ENCODE data around the gene HSD17B12.

Gene HSD17B12

DNA sequence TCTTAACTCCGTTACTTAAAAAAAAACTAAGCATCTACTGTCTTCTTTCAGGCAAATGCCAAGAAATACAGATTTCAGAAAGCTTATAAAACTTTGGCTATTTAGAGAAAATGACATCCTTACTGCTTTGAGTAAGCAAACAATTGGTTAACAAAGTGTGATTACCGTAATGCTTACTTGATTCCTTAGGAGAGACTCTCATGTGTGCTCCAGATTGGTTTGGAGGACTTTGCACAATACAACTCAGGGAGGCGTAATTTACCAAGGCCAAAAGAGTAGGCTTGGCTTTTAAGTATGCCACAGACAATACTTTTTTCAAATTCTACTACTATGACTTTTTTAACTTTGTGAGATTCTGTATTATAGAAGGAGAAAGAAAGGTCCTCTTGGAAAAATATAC lies 123.2 kb downstream of the HSD17B12 start:
- H3K79me2 ChIP-seq (ENCODE audit: insufficient read depth, low read length): no peaks in the 10 kb centered on the region
- no peak overlapping the region for H3K27ac ChIP-seq (ENCODE audit: low read depth, low read length, poor library complexity, severe bottlenecking)
- no peak overlapping the region for H3K4me3 ChIP-seq (ENCODE audit: low read depth, low read length, poor library complexity, severe bottlenecking)
- no peaks in the 10 kb centered on the region for H3K9me2 ChIP-seq (ENCODE audit: low read depth, low read length)
- no peaks in the 10 kb centered on the region for H3K27me3 ChIP-seq (ENCODE audit: insufficient read depth, low read length)
- TF ChIP-seq EZH2 (IDR thresholded peaks at IDR 0.05; ENCODE audit: borderline replicate concordance, low read length): no peak
- no peak for TF ChIP-seq CTCF (IDR thresholded peaks at IDR 0.05; ENCODE audit: low read length)
- H3K4me2 ChIP-seq (ENCODE audit: low read length): no peak overlapping the region
- no peaks in the 10 kb centered on the region for H4K20me1 ChIP-seq (ENCODE audit: insufficient read depth, low read length)
- H3K9me3 ChIP-seq (ENCODE audit: low read length): no peaks in the 10 kb centered on the region
- H3K9ac ChIP-seq (ENCODE audit: low read length): no peak overlapping the region
- H3K36me3 ChIP-seq (ENCODE audit: insufficient read depth, low read length): peaks cover 24% of the 10 kb centered on the region
- no peaks in the 10 kb centered on the region for H3F3A ChIP-seq (ENCODE audit: insufficient read depth, low read length)
- no peak overlapping the region for H2AFZ ChIP-seq (ENCODE audit: low read length)
- H3K4me1 ChIP-seq (ENCODE audit: insufficient read depth, low read length, severe bottlenecking): no peaks in the 10 kb centered on the region

GRCh38 chr11:43806976-43807375 lies 126.4 kb downstream of the HSD17B12 start:
- TF ChIP-seq CTCF (IDR thresholded peaks at IDR 0.05; ENCODE audit: low read length): no peak
- no peak for TF ChIP-seq EZH2 (IDR thresholded peaks at IDR 0.05; ENCODE audit: borderline replicate concordance, low read length)
- no peaks in the 10 kb centered on the region for H3K79me2 ChIP-seq (ENCODE audit: insufficient read depth, low read length)
- no peak overlapping the region for H3K27ac ChIP-seq (ENCODE audit: low read depth, low read length, poor library complexity, severe bottlenecking)
- H3K9ac ChIP-seq (ENCODE audit: low read length): no peak overlapping the region
- no peaks in the 10 kb centered on the region for H4K20me1 ChIP-seq (ENCODE audit: insufficient read depth, low read length)
- no peaks in the 10 kb centered on the region for H3K9me3 ChIP-seq (ENCODE audit: low read length)
- no peak overlapping the region for H3K4me2 ChIP-seq (ENCODE audit: low read length)
- H3K36me3 ChIP-seq (ENCODE audit: insufficient read depth, low read length): peaks cover 18% of the 10 kb centered on the region
- no peak overlapping the region for H3K4me3 ChIP-seq (ENCODE audit: low read depth, low read length, poor library complexity, severe bottlenecking)
- no peak overlapping the region for H2AFZ ChIP-seq (ENCODE audit: low read length)
- no peaks in the 10 kb centered on the region for H3F3A ChIP-seq (ENCODE audit: insufficient read depth, low read length)
- no peaks in the 10 kb centered on the region for H3K4me1 ChIP-seq (ENCODE audit: insufficient read depth, low read length, severe bottlenecking)
- no peaks in the 10 kb centered on the region for H3K9me2 ChIP-seq (ENCODE audit: low read depth, low read length)
- H3K27me3 ChIP-seq (ENCODE audit: insufficient read depth, low read length): no peaks in the 10 kb centered on the region

DNA sequence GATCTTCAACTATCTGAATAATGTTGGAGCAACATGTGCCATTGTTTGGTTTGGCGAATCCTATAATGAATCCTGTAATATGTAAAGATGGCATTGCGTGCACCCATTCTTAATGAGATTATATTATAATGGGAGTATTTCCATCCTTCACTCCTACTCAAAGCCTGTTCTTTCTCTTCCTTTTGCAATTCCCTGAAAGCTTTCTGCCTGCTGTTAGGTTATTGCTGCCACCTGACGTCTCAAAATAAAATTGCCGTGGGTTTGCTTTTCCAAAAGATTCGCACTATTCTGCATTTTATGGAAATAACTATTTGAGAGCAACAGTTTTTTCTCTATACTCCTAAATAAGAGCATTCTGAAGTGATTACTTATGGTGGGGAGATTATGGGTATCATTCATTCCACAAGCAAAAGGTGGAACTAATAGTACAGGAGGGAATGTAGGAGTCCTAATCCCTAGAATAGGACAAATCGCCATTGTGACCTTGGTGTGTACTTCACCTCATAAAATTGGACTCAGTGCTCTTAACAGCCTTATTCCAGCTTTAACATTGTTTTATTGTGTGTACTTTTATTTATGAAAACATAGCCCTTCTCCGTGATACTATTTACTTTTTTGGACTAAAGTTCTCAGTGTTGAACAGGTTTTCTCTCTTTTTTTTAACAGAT lies 130.5 kb downstream of the HSD17B12 start:
- Histone ChIP-seq H3K4me3 (ENCODE audit: low read depth, low read length, poor library complexity, severe bottlenecking) (no peak overlapping the region), H2AFZ (ENCODE audit: low read length) (no peak overlapping the region), H3K36me3 (ENCODE audit: insufficient read depth, low read length) (peaks cover 12% of the 10 kb centered on the region), H3K27ac (ENCODE audit: low read depth, low read length, poor library complexity, severe bottlenecking) (no peak overlapping the region), H3K27me3 (ENCODE audit: insufficient read depth, low read length) (no peaks in the 10 kb centered on the region), H4K20me1 (ENCODE audit: insufficient read depth, low read length) (no peaks in the 10 kb centered on the region), H3K9me2 (ENCODE audit: low read depth, low read length) (no peaks in the 10 kb centered on the region), H3K9me3 (ENCODE audit: low read length) (no peaks in the 10 kb centered on the region), H3K4me2 (ENCODE audit: low read length) (no peak overlapping the region), H3K4me1 (ENCODE audit: insufficient read depth, low read length, severe bottlenecking) (no peaks in the 10 kb centered on the region), H3F3A (ENCODE audit: insufficient read depth, low read length) (no peaks in the 10 kb centered on the region), H3K9ac (ENCODE audit: low read length) (no peak overlapping the region), H3K79me2 (ENCODE audit: insufficient read depth, low read length) (no peaks in the 10 kb centered on the region)
- TF ChIP-seq EZH2 (IDR thresholded peaks at IDR 0.05; ENCODE audit: borderline replicate concordance, low read length) (no peak), CTCF (IDR thresholded peaks at IDR 0.05; ENCODE audit: low read length) (peak; percentile 31; the same call in 1 of the 2 replicates)

All from OCI-LY1 (cell line).